ENCODE data around the gene GMDS.

GMDS gene

DNA sequence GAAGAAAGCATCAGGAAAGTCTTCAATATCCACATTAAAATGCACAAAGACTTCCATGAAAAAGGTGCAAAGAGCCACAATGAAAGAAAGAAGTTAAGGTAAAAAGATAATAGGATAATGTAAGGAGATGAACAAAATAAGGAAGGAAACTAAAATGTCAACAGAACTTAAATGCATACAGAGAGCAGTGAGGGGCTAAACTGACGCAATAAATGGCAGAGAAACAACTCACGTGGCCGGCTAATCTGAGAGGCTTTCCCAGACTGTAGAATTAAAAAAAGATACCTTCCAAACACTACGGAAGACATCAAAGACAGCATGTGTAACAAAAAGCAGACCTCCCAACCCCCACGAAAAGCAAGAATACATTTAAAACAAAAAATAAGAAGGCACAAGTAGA, 73.7 kb downstream of the GMDS start:
- TF ChIP-seq, protein P1, sequence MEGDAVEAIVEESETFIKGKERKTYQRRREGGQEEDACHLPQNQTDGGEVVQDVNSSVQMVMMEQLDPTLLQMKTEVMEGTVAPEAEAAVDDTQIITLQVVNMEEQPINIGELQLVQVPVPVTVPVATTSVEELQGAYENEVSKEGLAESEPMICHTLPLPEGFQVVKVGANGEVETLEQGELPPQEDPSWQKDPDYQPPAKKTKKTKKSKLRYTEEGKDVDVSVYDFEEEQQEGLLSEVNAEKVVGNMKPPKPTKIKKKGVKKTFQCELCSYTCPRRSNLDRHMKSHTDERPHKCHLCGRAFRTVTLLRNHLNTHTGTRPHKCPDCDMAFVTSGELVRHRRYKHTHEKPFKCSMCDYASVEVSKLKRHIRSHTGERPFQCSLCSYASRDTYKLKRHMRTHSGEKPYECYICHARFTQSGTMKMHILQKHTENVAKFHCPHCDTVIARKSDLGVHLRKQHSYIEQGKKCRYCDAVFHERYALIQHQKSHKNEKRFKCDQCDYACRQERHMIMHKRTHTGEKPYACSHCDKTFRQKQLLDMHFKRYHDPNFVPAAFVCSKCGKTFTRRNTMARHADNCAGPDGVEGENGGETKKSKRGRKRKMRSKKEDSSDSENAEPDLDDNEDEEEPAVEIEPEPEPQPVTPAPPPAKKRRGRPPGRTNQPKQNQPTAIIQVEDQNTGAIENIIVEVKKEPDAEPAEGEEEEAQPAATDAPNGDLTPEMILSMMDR (IDR thresholded peaks at IDR 0.05; ENCODE audit: borderline replicate concordance, insufficient read depth, low read depth, low read length): no peak
- H3K4me3 ChIP-seq (ENCODE audit: low read depth, low read length): no peak overlapping the region

GRCh38 chr6:2168480-2168879, 76.9 kb downstream of the GMDS start:
- H3K4me3 ChIP-seq (ENCODE audit: low read depth, low read length): no peak overlapping the region
- TF ChIP-seq, protein P1 (IDR thresholded peaks at IDR 0.05; ENCODE audit: borderline replicate concordance, insufficient read depth, low read depth, low read length): no peak

DNA sequence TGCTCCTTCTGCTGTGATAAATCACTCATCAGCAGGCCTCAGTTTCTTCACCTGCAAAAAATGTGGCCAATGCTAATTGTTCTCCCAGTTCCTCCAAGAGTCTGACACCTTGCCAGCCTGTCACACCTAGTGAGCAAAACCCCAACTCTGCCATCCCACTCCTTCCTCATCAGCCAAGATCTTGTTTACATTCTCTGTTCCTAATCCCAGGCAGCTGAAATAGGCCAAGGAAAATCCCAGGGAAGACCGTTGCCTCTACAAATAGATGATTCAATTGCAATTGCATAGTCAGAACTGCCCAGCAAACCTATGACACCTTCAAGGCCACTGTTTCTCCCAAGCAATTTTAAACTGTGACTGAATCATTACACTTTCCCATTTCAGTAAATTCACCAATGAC, 78.7 kb downstream of the GMDS start:
- no peak overlapping the region for H3K4me3 ChIP-seq (ENCODE audit: low read depth, low read length)
- TF ChIP-seq, protein P1 (IDR thresholded peaks at IDR 0.05; ENCODE audit: borderline replicate concordance, insufficient read depth, low read depth, low read length): no peak

- TF ChIP-seq, protein P1 (IDR thresholded peaks at IDR 0.05; ENCODE audit: borderline replicate concordance, insufficient read depth, low read depth, low read length): no peak
Observed at GRCh38 chr6:2165286-2165685, 80.1 kb downstream of the GMDS start.

DNA sequence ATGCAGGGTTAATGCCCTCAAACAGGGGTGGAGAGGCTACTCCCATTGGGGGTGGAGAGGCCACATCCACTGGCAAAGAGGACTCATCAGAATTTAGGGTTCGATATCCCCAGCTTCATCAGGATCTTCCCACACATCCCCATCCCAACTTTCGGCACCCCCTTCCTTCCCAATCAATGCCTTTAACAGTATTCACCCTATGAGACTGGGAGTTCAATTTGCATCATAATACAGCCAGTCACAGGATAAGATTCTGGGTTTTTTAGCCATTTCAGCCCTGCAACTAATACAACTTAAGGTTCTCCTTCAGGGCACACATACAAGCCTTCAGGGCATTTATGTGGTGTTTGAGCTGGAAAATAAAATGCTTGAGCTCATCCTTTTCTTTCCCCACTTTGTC, 80.9 kb downstream of the GMDS start:
- H3K4me3 ChIP-seq (ENCODE audit: low read depth, low read length): no peak overlapping the region
- TF ChIP-seq, protein P1 (IDR thresholded peaks at IDR 0.05; ENCODE audit: borderline replicate concordance, insufficient read depth, low read depth, low read length): no peak

More at GRCh38 chr6:2165286-2165685, 80.1 kb downstream of the GMDS start:
- H3K4me3 ChIP-seq (ENCODE audit: low read depth, low read length): no peak overlapping the region

GRCh38 chr6:2162079-2162445, 83.3 kb downstream of the GMDS start:
- TF ChIP-seq, protein P1 (IDR thresholded peaks at IDR 0.05; ENCODE audit: borderline replicate concordance, insufficient read depth, low read depth, low read length): no peak
- H3K4me3 ChIP-seq (ENCODE audit: low read depth, low read length): no peak overlapping the region

- H3K4me3 ChIP-seq (ENCODE audit: low read depth, low read length): no peak overlapping the region
- TF ChIP-seq, protein P1 (IDR thresholded peaks at IDR 0.05; ENCODE audit: borderline replicate concordance, insufficient read depth, low read depth, low read length): peak; percentile 17; the same call in 1 of the 2 replicates
Observed at GRCh38 chr6:2158596-2159271, 86.7 kb downstream of the GMDS start.
